Mucosa of gallbladder (tissue), 1 donor: ENCODE measurements around the gene HS6ST3. TPM values are rescaled to one million over a fixed set of nuclear protein-coding genes. Genes with fewer than 3 reads are reported as not detected.
"Not testable (repeated sequence)": the region's sequence is repeated elsewhere in the genome, so short reads cannot be mapped to it uniquely, and the experiment has no call there.

Source experiments
- DNase-seq: peaks from one replicate; pipeline ENCODE4 v3.0.0-alpha.2; 2020; ENCODE audit warnings: low spot score
- total RNA-seq: library from RNA; stranded (reverse); gene quantifications from one replicate; pipeline ENCODE4 v1.2.1, GENCODE V29; 2021
- donor health status: DM: no; HTN: no; CAD: no.

HS6ST3 gene
- total RNA-seq, 1 donor from 2014 or later = 0.49 TPM

GRCh38 chr13:96431044-96431581 is 341.2 kb downstream of the HS6ST3 start:
- no peak for DNase-seq

- DNase-seq = no peak
Measured at GRCh38 chr13:96444676-96445075, 354.8 kb downstream of the HS6ST3 start.

GRCh38 chr13:96449920-96450319 is 360.0 kb downstream of the HS6ST3 start:
- DNase-seq = no peak

GRCh38 chr13:96450326-96451020 is 360.6 kb downstream of the HS6ST3 start:
- no peak for DNase-seq

GRCh38 chr13:96454466-96454865 is 364.6 kb downstream of the HS6ST3 start:
- DNase-seq = no peak

GRCh38 chr13:96460609-96461008 is 370.7 kb downstream of the HS6ST3 start:
- no peak for DNase-seq

GRCh38 chr13:96473526-96474180 is 383.7 kb downstream of the HS6ST3 start:
- DNase-seq = no peak

- no peak for DNase-seq
Measured at GRCh38 chr13:96474181-96474557, 384.3 kb downstream of the HS6ST3 start.

- no peak for DNase-seq
Measured at GRCh38 chr13:96475103-96475502, 385.2 kb downstream of the HS6ST3 start.

- DNase-seq = no peak
Measured at GRCh38 chr13:96481482-96481881, 391.6 kb downstream of the HS6ST3 start.

GRCh38 chr13:96490496-96490989 is 400.6 kb downstream of the HS6ST3 start:
- DNase-seq = no peak

GRCh38 chr13:96491103-96491502 is 401.2 kb downstream of the HS6ST3 start:
- DNase-seq = no peak

GRCh38 chr13:96492766-96493165 is 402.9 kb downstream of the HS6ST3 start:
- DNase-seq = no peak

- DNase-seq = no peak
Measured at GRCh38 chr13:96499656-96500055, 409.7 kb downstream of the HS6ST3 start.

- DNase-seq = no peak
Measured at GRCh38 chr13:96500953-96501352, 411.0 kb downstream of the HS6ST3 start.

- no peak for DNase-seq
Measured at GRCh38 chr13:96503481-96503880, 413.6 kb downstream of the HS6ST3 start.

- no peak for DNase-seq
Measured at GRCh38 chr13:96511587-96511986, 421.7 kb downstream of the HS6ST3 start.

- DNase-seq = no peak
Measured at GRCh38 chr13:96519380-96519779, 429.5 kb downstream of the HS6ST3 start.

- not testable (repeated sequence) for DNase-seq
Measured at GRCh38 chr13:96524398-96525020, 434.6 kb downstream of the HS6ST3 start.

GRCh38 chr13:96525715-96526114 is 435.8 kb downstream of the HS6ST3 start:
- no peak for DNase-seq

GRCh38 chr13:96527497-96527896 is 437.6 kb downstream of the HS6ST3 start:
- no peak for DNase-seq

- no peak for DNase-seq
Measured at GRCh38 chr13:96532804-96533203, 442.9 kb downstream of the HS6ST3 start.

GRCh38 chr13:96533408-96533807 is 443.5 kb downstream of the HS6ST3 start:
- DNase-seq = no peak
